Stimulated activated CD4-positive, alpha-beta T cell treated with anti-CD3 and anti-CD28 coated beads, TNF-alpha, amount 100 ng/mL, for 48 hours (primary cell): ENCODE measurements around the gene VEGFC.

ENCODE experiments used
- DNase-seq, 3 donors: peaks; one replicate each; pipeline ENCODE4 v3.0.0-alpha.2; 2020; ENCODE audit warnings: low read depth in 3 of 3

The VEGFC gene

DNA sequence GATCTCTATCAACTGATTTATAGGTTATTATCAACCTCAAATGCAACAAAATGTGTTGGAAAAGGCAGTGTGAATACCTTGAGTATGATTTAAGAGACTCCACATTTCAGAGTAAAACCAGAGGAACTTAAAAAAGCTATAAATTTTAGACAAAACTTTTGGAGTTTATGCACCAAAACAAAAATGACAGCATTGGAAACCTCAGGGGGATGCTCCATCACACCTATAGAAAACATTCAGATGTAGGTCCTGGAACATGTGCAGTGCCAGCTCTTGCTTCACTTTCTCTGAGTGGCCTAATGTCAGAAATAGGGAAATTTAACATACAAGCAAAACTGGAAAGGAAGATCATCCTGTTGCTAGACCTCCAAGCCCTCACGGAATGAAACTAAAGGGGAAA is 5.8 kb upstream of the VEGFC start:
- DNase-seq, result no peak

DNA sequence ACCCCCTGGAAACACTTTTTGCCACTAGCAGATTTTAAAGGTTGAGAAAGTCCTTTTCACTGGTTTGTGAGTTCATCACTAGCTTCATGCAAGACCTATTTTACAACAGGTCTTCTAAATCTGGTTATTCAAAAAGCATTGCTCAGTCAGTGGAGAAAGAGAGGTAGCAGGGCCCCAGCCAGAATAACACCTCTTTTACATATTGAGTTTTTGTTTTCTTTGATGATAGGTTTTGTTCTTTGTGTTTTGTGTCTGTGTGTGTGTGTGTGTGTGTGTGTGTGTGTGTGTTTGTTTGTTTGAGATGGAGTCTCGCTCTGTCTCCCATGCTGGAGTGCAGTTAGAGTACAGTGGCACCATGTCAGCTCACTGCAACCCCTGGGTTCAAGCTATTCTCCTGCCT is 2.7 kb upstream of the VEGFC start:
- DNase-seq, result no peak

DNA sequence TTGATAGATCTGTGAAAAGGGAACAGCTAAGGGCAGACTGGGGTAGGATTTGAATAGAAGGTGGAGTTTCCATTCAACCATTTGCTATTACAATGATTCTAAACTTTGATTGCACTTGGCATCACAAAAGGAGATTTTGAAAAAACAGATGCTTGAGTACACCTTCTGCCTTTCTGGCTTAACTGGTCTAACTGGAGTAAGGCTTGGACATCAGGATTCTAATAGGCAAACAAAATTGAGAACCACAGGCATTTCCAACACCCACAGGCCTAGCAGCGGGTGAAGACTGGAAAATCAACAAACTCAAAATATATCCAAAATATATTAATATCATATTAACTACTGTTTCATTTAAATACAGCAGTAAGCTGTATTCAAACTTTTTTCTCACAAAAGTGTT is 1.9 kb upstream of the VEGFC start:
- DNase-seq, result no peak

- no peak for DNase-seq
Observed at GRCh38 chr4:176794151-176794550, 1.4 kb upstream of the VEGFC start.

DNA sequence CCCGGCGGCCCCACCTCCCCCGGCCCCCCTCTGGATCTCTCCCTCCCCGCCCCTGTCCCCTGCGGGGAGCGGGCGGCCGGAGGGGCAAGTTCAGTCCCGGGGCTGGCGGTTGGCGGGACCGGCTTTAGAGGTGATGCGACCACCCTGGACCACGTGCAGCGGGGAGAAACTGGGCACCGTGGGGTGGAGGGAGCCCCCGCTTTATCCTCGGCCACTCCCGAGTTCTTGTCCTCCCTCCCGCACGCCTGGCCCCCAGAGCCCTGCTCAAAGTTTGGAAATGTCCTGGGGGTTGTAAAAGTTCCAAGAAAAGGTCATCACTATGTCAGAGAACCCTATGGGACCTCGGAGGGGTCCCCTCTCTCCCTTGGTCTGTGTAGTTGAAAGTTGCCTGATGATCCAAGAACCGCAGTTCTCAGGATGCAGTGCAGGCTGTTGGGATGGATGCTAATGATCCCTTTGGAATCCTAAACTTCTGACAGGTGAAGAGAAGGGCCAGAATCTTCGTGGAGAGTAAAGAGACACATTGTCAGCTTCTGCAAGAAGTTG is 411 bp upstream of the VEGFC start:
- no peak for DNase-seq

GRCh38 chr4:176791591-176792325 is 964 bp downstream of the VEGFC start:
- DNase-seq, result no peak

DNA sequence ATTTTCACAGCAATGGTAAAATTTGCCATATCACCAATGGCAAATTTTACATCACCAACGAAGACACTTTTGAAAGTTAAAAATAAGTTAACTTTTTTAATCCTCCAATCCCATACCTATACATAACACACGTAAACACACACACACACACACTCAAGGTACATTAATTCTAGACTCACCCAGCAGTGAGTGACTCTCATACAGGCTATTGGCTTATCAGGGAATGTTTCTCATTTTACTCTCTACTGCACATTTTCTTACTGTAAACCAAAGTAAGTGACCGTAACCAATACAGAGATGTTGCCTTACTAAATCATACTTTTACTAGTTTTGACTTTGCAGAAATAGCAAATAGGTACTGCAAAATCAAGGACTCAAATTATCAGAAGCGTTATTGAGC is 2.3 kb downstream of the VEGFC start:
- no peak for DNase-seq

DNA sequence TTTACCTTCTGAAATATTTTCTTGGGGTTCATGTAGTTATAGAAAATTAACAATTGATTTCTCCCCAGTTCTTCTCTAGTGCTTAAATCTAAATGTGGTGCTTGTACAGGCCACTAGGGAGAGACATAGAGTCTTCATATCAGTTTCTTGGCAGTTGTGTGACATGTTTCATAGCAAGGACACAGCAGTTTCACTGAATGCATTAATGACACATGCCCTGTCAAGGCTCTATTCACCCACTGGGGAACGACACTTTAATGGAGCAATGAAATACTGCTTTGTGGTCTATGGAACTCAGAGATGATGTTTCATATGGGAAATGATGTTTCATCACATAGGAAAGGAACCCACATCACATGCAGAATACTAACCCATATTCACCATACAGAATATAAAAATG is 2.8 kb downstream of the VEGFC start:
- DNase-seq, result no peak

DNA sequence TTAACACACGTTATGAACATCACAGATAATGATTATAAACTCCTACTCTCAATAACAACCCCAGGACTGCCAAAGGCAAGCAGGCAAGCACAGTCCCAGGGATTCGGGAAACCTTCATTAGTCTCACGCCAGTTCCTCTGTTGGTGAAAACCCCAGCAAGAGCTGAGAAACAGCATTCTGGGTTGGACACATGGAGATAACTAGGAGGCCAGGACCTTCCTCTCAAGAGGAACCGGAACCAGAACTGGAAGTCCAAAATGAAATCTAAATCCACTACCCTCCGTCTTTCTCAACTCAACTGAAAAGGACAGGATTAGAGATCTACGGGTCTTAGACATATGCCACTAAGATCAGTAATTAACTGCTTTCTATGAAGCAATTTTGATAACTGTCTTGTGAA is 3.8 kb downstream of the VEGFC start:
- DNase-seq, result no peak

GRCh38 chr4:176788248-176788647 is 4.5 kb downstream of the VEGFC start:
- no peak for DNase-seq

- DNase-seq, result no peak
Observed at GRCh38 chr4:176784816-176785215, 7.9 kb downstream of the VEGFC start.

GRCh38 chr4:176782794-176783193 is 9.9 kb downstream of the VEGFC start:
- no peak for DNase-seq

GRCh38 chr4:176782191-176782590 is 10.5 kb downstream of the VEGFC start:
- DNase-seq, result no peak

DNA sequence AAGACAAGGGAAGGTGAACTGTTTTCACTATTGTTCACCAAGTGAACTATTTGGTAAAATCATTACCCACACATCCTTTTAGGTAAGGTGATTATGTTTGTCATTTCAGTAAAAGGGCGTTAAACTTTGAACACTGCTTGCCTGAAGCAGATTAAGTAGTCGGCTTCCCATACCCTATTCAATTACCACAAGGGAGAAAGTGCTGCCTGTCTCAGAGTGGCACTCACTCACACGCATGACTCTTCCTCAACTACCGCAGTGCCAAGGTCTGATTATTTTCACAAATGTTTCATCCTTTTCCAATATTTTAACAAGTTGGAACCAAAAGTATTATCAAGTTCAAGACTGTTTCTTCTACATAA is 11.0 kb downstream of the VEGFC start:
- no peak for DNase-seq

DNA sequence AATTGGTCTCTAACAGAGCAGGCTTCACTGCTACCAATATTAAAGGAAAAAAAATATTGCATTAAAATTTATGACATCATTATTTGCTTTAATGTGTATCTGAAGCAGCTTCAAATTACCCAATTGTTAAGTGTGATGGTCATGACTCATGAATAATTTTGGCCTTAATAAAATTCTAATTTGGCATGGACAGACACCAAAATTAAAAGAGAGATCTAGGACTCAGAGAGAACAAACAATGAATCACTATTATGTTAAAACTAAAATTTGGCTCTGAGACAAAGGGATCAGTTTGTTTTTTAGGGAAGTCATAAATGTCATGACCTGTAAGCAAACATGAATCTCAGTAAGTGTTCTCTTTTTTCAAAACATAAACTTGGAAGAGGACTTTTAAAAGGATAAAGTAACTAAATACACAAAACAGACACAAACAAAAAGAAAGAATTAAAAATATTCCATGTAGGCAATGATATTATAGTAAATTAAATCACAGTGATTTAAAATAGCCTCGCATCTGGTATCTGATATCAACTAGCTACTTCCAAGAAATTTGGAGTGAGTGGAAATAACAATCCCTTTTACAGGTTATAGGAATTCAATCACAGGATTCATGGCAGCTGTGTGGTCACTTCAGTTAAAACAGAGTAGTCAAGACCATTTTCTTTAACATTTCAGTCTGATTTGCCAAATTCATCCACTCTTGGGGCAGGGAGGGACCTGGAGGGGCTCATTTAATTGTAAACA is 11.6 kb downstream of the VEGFC start:
- DNase-seq, result no peak

DNA sequence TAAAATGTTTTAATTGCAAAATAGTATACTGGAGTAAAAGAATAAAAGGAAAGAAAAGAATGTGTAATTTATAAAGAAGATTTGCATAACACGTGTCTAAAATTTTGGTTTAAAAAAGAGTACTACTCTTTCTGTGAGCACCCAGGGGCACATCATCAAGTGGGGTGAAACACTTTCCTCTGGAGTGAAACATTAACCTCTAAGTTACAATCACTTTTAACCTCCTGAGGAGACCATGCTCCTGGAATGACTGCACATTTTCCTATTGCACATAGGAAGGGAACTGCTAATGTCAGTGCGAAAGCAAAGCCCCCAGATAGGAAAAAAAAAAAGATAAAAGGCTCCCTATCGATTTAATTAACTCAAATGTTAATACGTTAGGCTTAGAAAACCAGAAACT is 13.3 kb downstream of the VEGFC start:
- no peak for DNase-seq

- DNase-seq, result no peak
Observed at GRCh38 chr4:176778491-176778890, 14.2 kb downstream of the VEGFC start.

- no peak for DNase-seq
Observed at GRCh38 chr4:176778063-176778462, 14.7 kb downstream of the VEGFC start.

DNA sequence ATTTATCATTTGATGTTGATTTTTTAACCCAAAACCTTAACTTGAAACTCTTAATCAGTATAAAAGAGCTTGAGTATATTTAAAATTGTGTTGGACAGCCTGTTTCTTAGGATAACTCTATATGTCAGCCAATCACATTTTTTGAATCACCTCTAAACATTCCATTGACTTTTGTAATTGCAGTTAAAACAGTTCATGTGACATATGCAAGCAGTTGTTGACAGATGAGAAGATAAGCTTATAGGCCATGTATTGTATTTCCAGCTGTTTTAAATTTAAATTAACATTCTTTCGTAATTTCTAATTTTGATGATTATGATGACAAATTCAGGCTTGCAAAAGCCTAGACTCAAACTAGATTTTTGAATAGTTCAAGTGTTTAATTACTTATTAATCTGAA is 17.4 kb downstream of the VEGFC start:
- no peak for DNase-seq

DNA sequence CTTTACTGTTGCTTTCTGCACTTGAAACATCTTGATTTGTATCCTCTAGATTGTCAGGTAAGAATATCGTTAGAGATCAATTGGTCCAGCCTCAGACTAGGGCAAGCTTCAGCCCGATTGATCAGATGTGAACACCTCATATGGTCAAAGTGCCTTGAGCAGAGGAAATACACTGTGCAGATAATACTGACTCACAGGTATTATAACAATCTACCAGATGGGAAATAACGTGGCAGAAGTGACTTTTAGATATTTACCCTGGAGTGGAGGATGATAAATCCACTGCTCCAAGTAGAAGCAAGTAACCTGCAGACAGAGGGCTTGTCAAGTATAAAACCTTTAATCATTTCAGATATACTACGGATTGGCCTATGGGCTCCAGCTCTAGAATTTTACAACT is 17.9 kb downstream of the VEGFC start:
- no peak for DNase-seq

DNA sequence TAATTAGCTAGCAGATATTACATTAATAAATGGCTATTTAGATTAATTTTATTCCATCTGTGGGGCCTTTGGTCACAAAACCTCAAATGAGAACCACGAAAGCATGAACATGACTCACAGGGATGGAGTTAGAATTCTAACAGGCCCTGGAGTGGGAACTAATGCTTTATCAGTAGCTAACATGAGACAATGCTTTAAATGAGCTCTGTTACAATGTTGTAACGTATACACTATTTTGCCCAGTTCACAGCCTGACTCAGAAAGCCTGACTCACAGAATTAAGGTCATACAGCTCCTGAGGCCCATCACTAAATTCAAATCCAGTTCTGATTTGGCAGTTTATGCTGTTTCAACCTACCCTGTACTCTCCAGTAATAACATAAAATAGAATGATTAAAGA is 23.2 kb downstream of the VEGFC start:
- no peak for DNase-seq

DNA sequence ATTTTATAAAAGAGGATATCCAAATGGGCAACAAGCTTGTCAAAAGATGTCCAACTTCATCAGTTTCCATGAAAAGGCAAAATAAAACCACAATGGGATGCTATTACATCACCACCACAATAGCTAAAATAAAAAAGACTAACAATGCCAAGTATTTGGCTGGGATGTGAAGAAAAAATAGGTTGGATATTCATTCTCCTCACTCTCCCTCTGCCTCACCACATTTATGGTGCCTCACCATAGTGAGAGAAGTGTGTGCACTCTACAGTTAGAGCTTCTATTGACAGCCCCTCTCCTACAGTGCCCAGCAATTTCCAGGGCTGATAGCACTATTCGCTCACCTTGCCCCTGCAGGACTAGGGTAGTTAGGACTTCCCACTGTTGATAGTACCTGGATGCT is 25.5 kb downstream of the VEGFC start:
- no peak for DNase-seq

GRCh38 chr4:176762661-176763308 is 29.9 kb downstream of the VEGFC start:
- no peak for DNase-seq
